HEK293 (cell line): ENCODE results near the gene SCRN1.
A peak's percentile ranks its signal among the peaks of the same experiment; 100 is the strongest.

Experiments
- GFI1B ChIP-seq: fragments of 450-650 bp; formaldehyde crosslinking; IDR thresholded peaks from 2 replicates; pipeline ENCODE4 v1.5.1; 2016; ENCODE audit warnings: missing biosample characterization, missing genetic modification characterization
- GLI2 ChIP-seq: fragments of 450-650 bp; formaldehyde crosslinking; IDR thresholded peaks from 2 replicates; pipeline ENCODE4; 2017; ENCODE audit warnings: missing biosample characterization, missing genetic modification characterization, low read depth, borderline replicate concordance
- YY1 ChIP-seq: fragments of 450-650 bp; formaldehyde crosslinking; IDR thresholded peaks from 2 replicates; pipeline ENCODE4 v1.5.1; 2018; ENCODE audit warnings: missing biosample characterization, missing genetic modification characterization
- ZBTB17 ChIP-seq: fragments of 450-650 bp; formaldehyde crosslinking; IDR thresholded peaks from 2 replicates; pipeline ENCODE4 v1.5.1; 2016; ENCODE audit warnings: missing biosample characterization, missing genetic modification characterization
- ZBTB20 ChIP-seq: fragments of 450-650 bp; formaldehyde crosslinking; IDR thresholded peaks from 2 replicates; pipeline ENCODE4 v1.5.1; 2016; ENCODE audit warnings: missing biosample characterization, missing genetic modification characterization
- ZNF121 ChIP-seq: fragments of 450-650 bp; formaldehyde crosslinking; IDR thresholded peaks from 2 replicates; pipeline ENCODE4 v1.5.1; 2016; ENCODE audit warnings: missing biosample characterization, missing genetic modification characterization
- ZNF2 ChIP-seq: fragments of 450-650 bp; formaldehyde crosslinking; IDR thresholded peaks from 2 replicates; pipeline ENCODE4 v1.5.1; 2016; ENCODE audit warnings: missing biosample characterization, missing genetic modification characterization
- ZNF335 ChIP-seq: fragments of 450-650 bp; formaldehyde crosslinking; conservative IDR thresholded peaks from 2 replicates; pipeline ENCODE4 v1.5.1; 2016; ENCODE audit warnings: missing biosample characterization, missing genetic modification characterization
- ZNF350 ChIP-seq: fragments of 450-650 bp; formaldehyde crosslinking; IDR thresholded peaks from 2 replicates; pipeline ENCODE4 v1.5.0; 2017; ENCODE audit warnings: missing biosample characterization, mild to moderate bottlenecking, missing genetic modification characterization
- ZNF391 ChIP-seq: fragments of 450-650 bp; formaldehyde crosslinking; IDR thresholded peaks from 2 replicates; pipeline ENCODE4 v1.5.1; 2016; ENCODE audit warnings: low read depth, missing biosample characterization, missing genetic modification characterization, borderline replicate concordance
- ZNF423 ChIP-seq: fragments of 450-650 bp; formaldehyde crosslinking; IDR thresholded peaks from 2 replicates; pipeline ENCODE4 v1.5.1; 2016; ENCODE audit warnings: missing biosample characterization, missing genetic modification characterization
- ZNF473 ChIP-seq: fragments of 450-650 bp; formaldehyde crosslinking; IDR thresholded peaks from 2 replicates; pipeline ENCODE4 v1.5.1; 2017; ENCODE audit warnings: missing biosample characterization, missing genetic modification characterization
- ZNF501 ChIP-seq: fragments of 450-650 bp; formaldehyde crosslinking; IDR thresholded peaks from 2 replicates; pipeline ENCODE4 v1.5.1; 2016; ENCODE audit warnings: missing biosample characterization, missing genetic modification characterization
- ZNF623 ChIP-seq: fragments of 450-650 bp; formaldehyde crosslinking; IDR thresholded peaks from 2 replicates; pipeline ENCODE4 v1.5.1; 2016; ENCODE audit warnings: missing biosample characterization, missing genetic modification characterization
- ZNF707 ChIP-seq: fragments of 450-650 bp; formaldehyde crosslinking; IDR thresholded peaks from 2 replicates; pipeline ENCODE4 v1.5.1; 2016; ENCODE audit warnings: missing biosample characterization, missing genetic modification characterization
- TF ChIP-seq, protein P1 (sequence below): fragments of 450-650 bp; formaldehyde crosslinking; IDR thresholded peaks from 2 replicates; pipeline ENCODE4 v1.5.1; 2016; ENCODE audit warnings: missing biosample characterization, missing genetic modification characterization
- TF ChIP-seq, protein P2 (sequence below): fragments of 450-650 bp; formaldehyde crosslinking; optimal IDR thresholded peaks from 2 replicates; pipeline ENCODE3; 2016; ENCODE audit warnings: missing biosample characterization, mild to moderate bottlenecking, missing genetic modification characterization
- TF ChIP-seq, protein P3 (sequence below): fragments of 450-650 bp; formaldehyde crosslinking; IDR thresholded peaks from 2 replicates; pipeline ENCODE4 v1.5.1; 2016; ENCODE audit warnings: missing biosample characterization, missing genetic modification characterization
- TF ChIP-seq, protein P4 (sequence below): fragments of 450-650 bp; formaldehyde crosslinking; conservative IDR thresholded peaks from 2 replicates; pipeline ENCODE4 v1.5.1; 2016; ENCODE audit warnings: low read depth, missing biosample characterization, missing genetic modification characterization
- TF ChIP-seq, protein P5 (sequence below): fragments of 450-650 bp; formaldehyde crosslinking; IDR thresholded peaks from 2 replicates; pipeline ENCODE4 v1.5.1; 2016; ENCODE audit warnings: missing biosample characterization, missing genetic modification characterization
- TF ChIP-seq, protein P6 (sequence below): fragments of 450-650 bp; formaldehyde crosslinking; IDR thresholded peaks from 2 replicates; pipeline ENCODE4 v1.5.1; 2017; ENCODE audit warnings: missing biosample characterization, missing genetic modification characterization

SCRN1 gene

DNA sequence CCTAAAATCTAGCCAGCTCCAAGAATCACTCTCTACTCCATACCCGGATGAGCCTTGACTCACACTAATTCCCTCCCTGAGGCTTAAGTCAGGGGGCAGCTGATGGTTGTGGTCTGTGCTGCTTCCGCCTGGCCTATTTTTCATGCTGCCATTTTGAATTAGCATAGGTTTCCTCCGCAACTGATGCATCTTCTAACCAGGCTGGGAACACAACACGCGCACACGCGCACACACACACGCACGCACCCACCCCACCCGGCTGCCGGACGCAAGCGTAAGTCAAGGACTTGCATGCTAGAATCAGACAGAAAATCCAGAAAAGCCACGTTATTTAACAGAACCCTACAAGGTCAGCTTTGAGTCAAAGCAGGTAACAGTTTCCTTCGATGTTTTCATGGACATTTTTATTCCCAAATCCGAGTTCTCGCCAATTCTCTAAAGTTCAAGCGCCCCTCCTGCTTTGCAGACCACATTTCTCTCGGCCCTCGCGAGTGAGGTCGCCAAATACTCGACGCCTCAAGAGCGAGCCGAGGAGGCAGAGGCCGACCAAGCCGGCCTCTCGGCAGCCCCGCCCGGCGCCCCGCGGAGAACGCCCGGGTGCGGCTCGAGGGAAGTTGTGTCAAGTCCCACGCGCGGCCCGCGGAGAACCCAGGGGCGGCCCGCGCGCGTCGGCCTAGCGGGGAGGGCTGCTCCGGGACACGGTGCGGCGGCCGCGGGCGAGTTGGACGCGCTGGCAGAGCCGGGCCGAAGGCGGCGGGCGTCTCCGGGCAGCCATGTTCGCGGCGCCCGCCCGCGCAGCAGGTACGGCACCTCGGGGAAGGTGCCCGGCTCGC lies 961 bp downstream of the SCRN1 start (continued):
- TF ChIP-seq, protein P1, sequence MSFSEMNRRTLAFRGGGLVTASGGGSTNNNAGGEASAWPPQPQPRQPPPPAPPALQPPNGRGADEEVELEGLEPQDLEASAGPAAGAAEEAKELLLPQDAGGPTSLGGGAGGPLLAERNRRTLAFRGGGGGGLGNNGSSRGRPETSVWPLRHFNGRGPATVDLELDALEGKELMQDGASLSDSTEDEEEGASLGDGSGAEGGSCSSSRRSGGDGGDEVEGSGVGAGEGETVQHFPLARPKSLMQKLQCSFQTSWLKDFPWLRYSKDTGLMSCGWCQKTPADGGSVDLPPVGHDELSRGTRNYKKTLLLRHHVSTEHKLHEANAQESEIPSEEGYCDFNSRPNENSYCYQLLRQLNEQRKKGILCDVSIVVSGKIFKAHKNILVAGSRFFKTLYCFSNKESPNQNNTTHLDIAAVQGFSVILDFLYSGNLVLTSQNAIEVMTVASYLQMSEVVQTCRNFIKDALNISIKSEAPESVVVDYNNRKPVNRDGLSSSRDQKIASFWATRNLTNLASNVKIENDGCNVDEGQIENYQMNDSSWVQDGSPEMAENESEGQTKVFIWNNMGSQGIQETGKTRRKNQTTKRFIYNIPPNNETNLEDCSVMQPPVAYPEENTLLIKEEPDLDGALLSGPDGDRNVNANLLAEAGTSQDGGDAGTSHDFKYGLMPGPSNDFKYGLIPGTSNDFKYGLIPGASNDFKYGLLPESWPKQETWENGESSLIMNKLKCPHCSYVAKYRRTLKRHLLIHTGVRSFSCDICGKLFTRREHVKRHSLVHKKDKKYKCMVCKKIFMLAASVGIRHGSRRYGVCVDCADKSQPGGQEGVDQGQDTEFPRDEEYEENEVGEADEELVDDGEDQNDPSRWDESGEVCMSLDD (tag by site-specific recombination): no peak
- TF ChIP-seq GFI1B (tag by site-specific recombination): no peak
- TF ChIP-seq ZNF2: peak; percentile 44; the same call in 1 of the 2 replicates
- TF ChIP-seq ZNF501 (tag by site-specific recombination): peak; percentile 27; the same call in 1 of the 2 replicates
- TF ChIP-seq ZNF707 (tag by site-specific recombination): no peak
- peak; percentile 60; the same call in 1 of the 2 replicates for TF ChIP-seq ZNF335 (tag by site-specific recombination)
- peak; percentile 77 for TF ChIP-seq ZBTB20 (tag by site-specific recombination)
- 0 out of 2 replicates have a peak, but pooled peaks have one; percentile 31 for TF ChIP-seq ZNF423
- TF ChIP-seq ZNF623: no peak
- TF ChIP-seq, protein P2, sequence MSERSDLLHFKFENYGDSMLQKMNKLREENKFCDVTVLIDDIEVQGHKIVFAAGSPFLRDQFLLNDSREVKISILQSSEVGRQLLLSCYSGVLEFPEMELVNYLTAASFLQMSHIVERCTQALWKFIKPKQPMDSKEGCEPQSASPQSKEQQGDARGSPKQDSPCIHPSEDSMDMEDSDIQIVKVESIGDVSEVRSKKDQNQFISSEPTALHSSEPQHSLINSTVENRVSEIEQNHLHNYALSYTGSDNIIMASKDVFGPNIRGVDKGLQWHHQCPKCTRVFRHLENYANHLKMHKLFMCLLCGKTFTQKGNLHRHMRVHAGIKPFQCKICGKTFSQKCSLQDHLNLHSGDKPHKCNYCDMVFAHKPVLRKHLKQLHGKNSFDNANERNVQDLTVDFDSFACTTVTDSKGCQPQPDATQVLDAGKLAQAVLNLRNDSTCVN (tag by site-specific recombination): peak; percentile 64
- TF ChIP-seq ZBTB17 (tag by site-specific recombination): peak; percentile 60; the same call in 1 of the 2 replicates
- TF ChIP-seq ZNF391 (tag by site-specific recombination): no peak
- TF ChIP-seq, protein P3, sequence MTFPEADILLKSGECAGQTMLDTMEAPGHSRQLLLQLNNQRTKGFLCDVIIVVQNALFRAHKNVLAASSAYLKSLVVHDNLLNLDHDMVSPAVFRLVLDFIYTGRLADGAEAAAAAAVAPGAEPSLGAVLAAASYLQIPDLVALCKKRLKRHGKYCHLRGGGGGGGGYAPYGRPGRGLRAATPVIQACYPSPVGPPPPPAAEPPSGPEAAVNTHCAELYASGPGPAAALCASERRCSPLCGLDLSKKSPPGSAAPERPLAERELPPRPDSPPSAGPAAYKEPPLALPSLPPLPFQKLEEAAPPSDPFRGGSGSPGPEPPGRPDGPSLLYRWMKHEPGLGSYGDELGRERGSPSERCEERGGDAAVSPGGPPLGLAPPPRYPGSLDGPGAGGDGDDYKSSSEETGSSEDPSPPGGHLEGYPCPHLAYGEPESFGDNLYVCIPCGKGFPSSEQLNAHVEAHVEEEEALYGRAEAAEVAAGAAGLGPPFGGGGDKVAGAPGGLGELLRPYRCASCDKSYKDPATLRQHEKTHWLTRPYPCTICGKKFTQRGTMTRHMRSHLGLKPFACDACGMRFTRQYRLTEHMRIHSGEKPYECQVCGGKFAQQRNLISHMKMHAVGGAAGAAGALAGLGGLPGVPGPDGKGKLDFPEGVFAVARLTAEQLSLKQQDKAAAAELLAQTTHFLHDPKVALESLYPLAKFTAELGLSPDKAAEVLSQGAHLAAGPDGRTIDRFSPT (tag by site-specific recombination): no peak
- TF ChIP-seq, protein P4, sequence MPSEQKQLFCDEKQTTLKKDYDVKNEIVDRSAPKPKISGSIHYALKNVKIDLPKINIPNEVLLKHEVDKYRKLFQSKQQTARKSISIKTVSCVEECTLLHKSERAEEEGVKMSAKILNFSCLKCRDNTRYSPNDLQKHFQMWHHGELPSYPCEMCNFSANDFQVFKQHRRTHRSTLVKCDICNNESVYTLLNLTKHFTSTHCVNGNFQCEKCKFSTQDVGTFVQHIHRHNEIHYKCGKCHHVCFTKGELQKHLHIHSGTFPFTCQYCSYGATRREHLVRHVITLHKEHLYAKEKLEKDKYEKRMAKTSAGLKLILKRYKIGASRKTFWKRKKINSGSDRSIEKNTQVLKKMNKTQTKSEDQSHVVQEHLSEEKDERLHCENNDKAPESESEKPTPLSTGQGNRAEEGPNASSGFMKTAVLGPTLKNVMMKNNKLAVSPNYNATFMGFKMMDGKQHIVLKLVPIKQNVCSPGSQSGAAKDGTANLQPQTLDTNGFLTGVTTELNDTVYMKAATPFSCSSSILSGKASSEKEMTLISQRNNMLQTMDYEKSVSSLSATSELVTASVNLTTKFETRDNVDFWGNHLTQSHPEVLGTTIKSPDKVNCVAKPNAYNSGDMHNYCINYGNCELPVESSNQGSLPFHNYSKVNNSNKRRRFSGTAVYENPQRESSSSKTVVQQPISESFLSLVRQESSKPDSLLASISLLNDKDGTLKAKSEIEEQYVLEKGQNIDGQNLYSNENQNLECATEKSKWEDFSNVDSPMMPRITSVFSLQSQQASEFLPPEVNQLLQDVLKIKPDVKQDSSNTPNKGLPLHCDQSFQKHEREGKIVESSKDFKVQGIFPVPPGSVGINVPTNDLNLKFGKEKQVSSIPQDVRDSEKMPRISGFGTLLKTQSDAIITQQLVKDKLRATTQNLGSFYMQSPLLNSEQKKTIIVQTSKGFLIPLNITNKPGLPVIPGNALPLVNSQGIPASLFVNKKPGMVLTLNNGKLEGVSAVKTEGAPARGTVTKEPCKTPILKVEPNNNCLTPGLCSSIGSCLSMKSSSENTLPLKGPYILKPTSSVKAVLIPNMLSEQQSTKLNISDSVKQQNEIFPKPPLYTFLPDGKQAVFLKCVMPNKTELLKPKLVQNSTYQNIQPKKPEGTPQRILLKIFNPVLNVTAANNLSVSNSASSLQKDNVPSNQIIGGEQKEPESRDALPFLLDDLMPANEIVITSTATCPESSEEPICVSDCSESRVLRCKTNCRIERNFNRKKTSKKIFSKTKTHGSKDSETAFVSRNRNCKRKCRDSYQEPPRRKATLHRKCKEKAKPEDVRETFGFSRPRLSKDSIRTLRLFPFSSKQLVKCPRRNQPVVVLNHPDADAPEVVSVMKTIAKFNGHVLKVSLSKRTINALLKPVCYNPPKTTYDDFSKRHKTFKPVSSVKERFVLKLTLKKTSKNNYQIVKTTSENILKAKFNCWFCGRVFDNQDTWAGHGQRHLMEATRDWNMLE (tag by site-specific recombination): no peak
- TF ChIP-seq YY1 (tag by site-specific recombination): peak; percentile 58
- TF ChIP-seq, protein P5, sequence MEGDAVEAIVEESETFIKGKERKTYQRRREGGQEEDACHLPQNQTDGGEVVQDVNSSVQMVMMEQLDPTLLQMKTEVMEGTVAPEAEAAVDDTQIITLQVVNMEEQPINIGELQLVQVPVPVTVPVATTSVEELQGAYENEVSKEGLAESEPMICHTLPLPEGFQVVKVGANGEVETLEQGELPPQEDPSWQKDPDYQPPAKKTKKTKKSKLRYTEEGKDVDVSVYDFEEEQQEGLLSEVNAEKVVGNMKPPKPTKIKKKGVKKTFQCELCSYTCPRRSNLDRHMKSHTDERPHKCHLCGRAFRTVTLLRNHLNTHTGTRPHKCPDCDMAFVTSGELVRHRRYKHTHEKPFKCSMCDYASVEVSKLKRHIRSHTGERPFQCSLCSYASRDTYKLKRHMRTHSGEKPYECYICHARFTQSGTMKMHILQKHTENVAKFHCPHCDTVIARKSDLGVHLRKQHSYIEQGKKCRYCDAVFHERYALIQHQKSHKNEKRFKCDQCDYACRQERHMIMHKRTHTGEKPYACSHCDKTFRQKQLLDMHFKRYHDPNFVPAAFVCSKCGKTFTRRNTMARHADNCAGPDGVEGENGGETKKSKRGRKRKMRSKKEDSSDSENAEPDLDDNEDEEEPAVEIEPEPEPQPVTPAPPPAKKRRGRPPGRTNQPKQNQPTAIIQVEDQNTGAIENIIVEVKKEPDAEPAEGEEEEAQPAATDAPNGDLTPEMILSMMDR: no peak
- no peak for TF ChIP-seq ZNF473 (tag by site-specific recombination)
- no peak for TF ChIP-seq ZNF121 (tag by site-specific recombination)
- TF ChIP-seq ZNF350 (tag by site-specific recombination): no peak
- TF ChIP-seq, protein P6, sequence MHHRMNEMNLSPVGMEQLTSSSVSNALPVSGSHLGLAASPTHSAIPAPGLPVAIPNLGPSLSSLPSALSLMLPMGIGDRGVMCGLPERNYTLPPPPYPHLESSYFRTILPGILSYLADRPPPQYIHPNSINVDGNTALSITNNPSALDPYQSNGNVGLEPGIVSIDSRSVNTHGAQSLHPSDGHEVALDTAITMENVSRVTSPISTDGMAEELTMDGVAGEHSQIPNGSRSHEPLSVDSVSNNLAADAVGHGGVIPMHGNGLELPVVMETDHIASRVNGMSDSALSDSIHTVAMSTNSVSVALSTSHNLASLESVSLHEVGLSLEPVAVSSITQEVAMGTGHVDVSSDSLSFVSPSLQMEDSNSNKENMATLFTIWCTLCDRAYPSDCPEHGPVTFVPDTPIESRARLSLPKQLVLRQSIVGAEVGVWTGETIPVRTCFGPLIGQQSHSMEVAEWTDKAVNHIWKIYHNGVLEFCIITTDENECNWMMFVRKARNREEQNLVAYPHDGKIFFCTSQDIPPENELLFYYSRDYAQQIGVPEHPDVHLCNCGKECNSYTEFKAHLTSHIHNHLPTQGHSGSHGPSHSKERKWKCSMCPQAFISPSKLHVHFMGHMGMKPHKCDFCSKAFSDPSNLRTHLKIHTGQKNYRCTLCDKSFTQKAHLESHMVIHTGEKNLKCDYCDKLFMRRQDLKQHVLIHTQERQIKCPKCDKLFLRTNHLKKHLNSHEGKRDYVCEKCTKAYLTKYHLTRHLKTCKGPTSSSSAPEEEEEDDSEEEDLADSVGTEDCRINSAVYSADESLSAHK (tag by site-specific recombination): no peak
- TF ChIP-seq GLI2 (tag by site-specific recombination): no peak
